Karpas-422 (cell line): ENCODE results near the gene NPIPB9. TPM values are rescaled to one million over a fixed set of nuclear protein-coding genes. Genes with fewer than 3 reads are reported as not detected.
"Not testable (repeated sequence)": the region's sequence is repeated elsewhere in the genome, so short reads cannot be mapped to it uniquely, and the experiment has no call there.

Experiments
- DNase-seq: peaks from one replicate; pipeline ENCODE4 v3.0.0-alpha.2; 2015
- H2AFZ ChIP-seq: fragments of 200-600 bp; sonication (generic); 2 replicates; pipeline ENCODE4 v1.6.1; 2014; ENCODE audit warnings: antibody characterized with exemption, low read length, mixed read lengths
- H3K27ac ChIP-seq: fragments of 200-600 bp; sonication (generic); 2 replicates; pipeline ENCODE4 v1.5.1; 2014; ENCODE audit warnings: mild to moderate bottlenecking, low read length, moderate library complexity
- H3K27me3 ChIP-seq: fragments of 200-600 bp; sonication (generic); 2 replicates; pipeline ENCODE4 v1.6.1; 2014; ENCODE audit warnings: low read length, mixed read lengths
- H3K36me3 ChIP-seq: fragments of 200-600 bp; sonication (generic); 2 replicates; pipeline ENCODE4 v1.6.1; 2014; ENCODE audit warnings: low read length, mixed read lengths; ENCODE audit not compliant: insufficient read depth
- H3K4me1 ChIP-seq: fragments of 200-600 bp; sonication (generic); 2 replicates; pipeline ENCODE4 v1.6.1; 2014; ENCODE audit warnings: mild to moderate bottlenecking, low read length, mixed read lengths
- H3K4me2 ChIP-seq: fragments of 200-600 bp; sonication (generic); 2 replicates; pipeline ENCODE4 v1.6.1; 2014; ENCODE audit warnings: low read length, low read depth, mild to moderate bottlenecking; ENCODE audit not compliant: poor library complexity, severe bottlenecking
- H3K4me3 ChIP-seq: fragments of 200-600 bp; sonication (generic); 2 replicates; pipeline ENCODE4 v1.5.1; 2014; ENCODE audit warnings: mild to moderate bottlenecking, antibody characterized with exemption, low read length, mixed read lengths
- H3K79me2 ChIP-seq: fragments of 200-600 bp; sonication (generic); 2 replicates; pipeline ENCODE4 v1.6.1; 2014; ENCODE audit warnings: mild to moderate bottlenecking, low read length, mixed read lengths
- H3K9ac ChIP-seq: fragments of 200-600 bp; sonication (generic); 2 replicates; pipeline ENCODE4 v1.6.0; 2014; ENCODE audit warnings: low read length
- H3K9me2 ChIP-seq: fragments of 200-600 bp; sonication (generic), shearing (Covaris generic); replicated peaks from 2 replicates; pipeline ENCODE4 v1.6.0; 2014; ENCODE audit warnings: mild to moderate bottlenecking, low read length, moderate library complexity; ENCODE audit not compliant: insufficient read depth
- H3K9me3 ChIP-seq: fragments of 300-700, 200-600 bp; sonication (generic); 2 replicates; pipeline ENCODE4 v1.6.1; 2014; ENCODE audit warnings: low read length, mixed read lengths
- H4K20me1 ChIP-seq: fragments of 200-600 bp; sonication (generic); 2 replicates; pipeline ENCODE4 v1.6.1; 2014; ENCODE audit warnings: mild to moderate bottlenecking, antibody characterized with exemption, low read length, low read depth; ENCODE audit not compliant: insufficient read depth
- small RNA-seq: library from RNA; depleted of rRNA; stranded (forward); fragments of <200 nt; gene quantifications from one replicate; pipeline ENCODE3, GENCODE V24; 2014
- total RNA-seq: library from RNA; depleted of rRNA; stranded (reverse); fragments of >200 nt; shearing (Covaris generic); gene quantifications from 2 replicates; pipeline ENCODE4 v1.2.3, GENCODE V29; 2014; ENCODE audit warnings: low replicate concordance; rRNA removed

The NPIPB9 gene
- total RNA-seq, 1 experiment from 2014 or later = 1.6 TPM

GRCh38 chr16:28820016-28820415 is 68.4 kb downstream of the NPIPB9 start:
- Histone ChIP-seq H3K36me3 (peaks cover 6% of the 10 kb centered on the region; the same call in 1 of the 2 replicates), H3K79me2 (peaks cover 24% of the 10 kb centered on the region), H2AFZ (no peak overlapping the region), H4K20me1 (peaks cover 9% of the 10 kb centered on the region), H3K27ac (no peak overlapping the region), H3K9me2 (no peaks in the 10 kb centered on the region), H3K4me2 (no peak overlapping the region), H3K9me3 (no peaks in the 10 kb centered on the region), H3K27me3 (no peaks in the 10 kb centered on the region), H3K4me1 (peaks cover 17% of the 10 kb centered on the region), H3K9ac (no peak overlapping the region), H3K4me3 (no peak overlapping the region)
- no peak for DNase-seq

- H4K20me1 ChIP-seq = peaks cover 14% of the 10 kb centered on the region
- DNase-seq, H3K9me2 ChIP-seq, H3K9ac ChIP-seq, H3K4me2 ChIP-seq, H3K4me3 ChIP-seq, H2AFZ ChIP-seq, H3K27ac ChIP-seq, H3K9me3 ChIP-seq, H3K27me3 ChIP-seq: not testable (repeated sequence)
- peaks cover 11% of the 10 kb centered on the region for H3K36me3 ChIP-seq
- peaks cover 29% of the 10 kb centered on the region for H3K79me2 ChIP-seq
- H3K4me1 ChIP-seq = peaks cover 21% of the 10 kb centered on the region
Observed at GRCh38 chr16:28820546-28820945, 69.0 kb downstream of the NPIPB9 start.

DNA sequence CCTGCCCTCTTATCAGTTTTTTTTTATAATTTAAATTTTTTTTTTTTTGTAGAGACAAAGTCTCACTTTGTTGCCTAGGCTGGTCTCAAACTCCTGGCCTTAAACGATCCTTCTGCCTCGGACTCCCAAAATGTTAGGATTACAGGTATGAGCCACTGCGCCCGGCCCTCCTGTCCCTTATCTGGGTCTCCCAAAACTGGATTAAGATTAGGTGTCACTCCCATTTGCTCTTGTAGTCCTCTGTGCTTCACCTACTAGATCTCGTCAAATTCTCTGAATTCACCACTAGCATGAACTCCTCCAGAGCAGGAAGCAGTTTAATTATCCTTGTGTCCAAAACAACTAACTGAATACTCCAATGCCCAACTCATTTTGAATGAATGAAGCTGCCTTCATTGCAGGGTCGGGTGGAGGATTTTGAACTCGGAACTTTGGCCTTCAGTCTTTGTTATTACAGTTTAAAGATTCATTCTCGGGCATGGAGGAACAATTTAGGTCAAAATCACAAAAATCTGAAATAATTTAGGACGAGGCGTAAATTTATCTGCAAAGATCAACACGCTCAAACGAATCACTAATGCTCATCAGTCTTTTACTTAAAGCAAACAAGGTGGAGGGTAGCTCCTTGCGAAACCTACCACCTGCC is 70.4 kb downstream of the NPIPB9 start:
- DNase-seq = no peak
- peaks cover 28% of the 10 kb centered on the region for H4K20me1 ChIP-seq
- no peaks in the 10 kb centered on the region for H3K9me3 ChIP-seq
- peak overlapping the region; percentile 15; the same call in 1 of the 2 replicates for H2AFZ ChIP-seq
- H3K9ac ChIP-seq = peak overlapping the region; percentile 89
- H3K4me1 ChIP-seq = peaks cover 21% of the 10 kb centered on the region
- H3K9me2 ChIP-seq = no peaks in the 10 kb centered on the region
- no peaks in the 10 kb centered on the region for H3K27me3 ChIP-seq
- peak overlapping the region; percentile 88 for H3K4me3 ChIP-seq
- H3K27ac ChIP-seq = peak overlapping the region; percentile 91
- peaks cover 25% of the 10 kb centered on the region for H3K36me3 ChIP-seq
- H3K79me2 ChIP-seq = peaks cover 44% of the 10 kb centered on the region
- peak overlapping the region; percentile 96 for H3K4me2 ChIP-seq

Small RNA genes lying within 50 kb of the gene (small RNA-seq; reads per million reads assigned to genes)
- gene MIR6862-2 = not detected

Other genes starting within 250 kb of the NPIPB9 start
- gene IL27, start 245.0 kb upstream of the NPIPB9 start, total RNA-seq = not detected in 2 replicates
- not detected in 2 replicates for gene NUPR1, start 212.8 kb upstream of the NPIPB9 start, total RNA-seq
- gene SGF29, start 197.9 kb upstream of the NPIPB9 start, total RNA-seq = 44.7 and 70.5 TPM in 2 replicates
- gene SULT1A2, start 154.7 kb upstream of the NPIPB9 start, total RNA-seq = 16.1 and 36.1 TPM in 2 replicates
- gene SULT1A1, start 141.7 kb upstream of the NPIPB9 start, total RNA-seq = 122 and 179 TPM in 2 replicates
- 1.9 and 4.5 TPM in 2 replicates for gene NPIPB8, start 113.7 kb upstream of the NPIPB9 start, total RNA-seq
- 188 and 459 TPM in 2 replicates for gene EIF3C, start 40.3 kb upstream of the NPIPB9 start, total RNA-seq
- 116 and 162 TPM in 2 replicates for gene ATXN2L, start 71.2 kb downstream of the NPIPB9 start, total RNA-seq
- 161 and 250 TPM in 2 replicates for gene TUFM, start 94.6 kb downstream of the NPIPB9 start, total RNA-seq
- gene SH2B1, start 112.1 kb downstream of the NPIPB9 start, total RNA-seq = 18.8 and 47.5 TPM in 2 replicates
- 0.75 and 4.4 TPM in 2 replicates for gene ATP2A1, start 126.7 kb downstream of the NPIPB9 start, total RNA-seq
- 15.9 and 52.4 TPM in 2 replicates for gene RABEP2, start 173.5 kb downstream of the NPIPB9 start, total RNA-seq
- gene CD19, start 180.2 kb downstream of the NPIPB9 start, total RNA-seq = 194 and 392 TPM in 2 replicates
- gene NFATC2IP, start 199.2 kb downstream of the NPIPB9 start, total RNA-seq = 58.2 and 64.0 TPM in 2 replicates
- gene SPNS1, start 223.0 kb downstream of the NPIPB9 start, total RNA-seq = 9.7 and 19.2 TPM in 2 replicates
- gene LAT, start 233.3 kb downstream of the NPIPB9 start, total RNA-seq = 8.6 and 27.3 TPM in 2 replicates